Activated T-helper 1 cell treated with Interleukin-2 at 50 U/mL for 16 hours (primary cell): Measurements from ENCODE around the gene KLHDC8A.

ENCODE experiments used
- DNase-seq: peaks from one replicate; pipeline ENCODE4 v3.0.0-alpha.2; 2020; ENCODE audit warnings: low read depth

KLHDC8A gene

GRCh38 chr1:205344066-205344928, 12.4 kb downstream of the KLHDC8A start:
- DNase-seq: peak; percentile 13

GRCh38 chr1:205343431-205344065, 13.2 kb downstream of the KLHDC8A start:
- DNase-seq: no peak

GRCh38 chr1:205342986-205343385, 13.7 kb downstream of the KLHDC8A start:
- no peak for DNase-seq

DNA sequence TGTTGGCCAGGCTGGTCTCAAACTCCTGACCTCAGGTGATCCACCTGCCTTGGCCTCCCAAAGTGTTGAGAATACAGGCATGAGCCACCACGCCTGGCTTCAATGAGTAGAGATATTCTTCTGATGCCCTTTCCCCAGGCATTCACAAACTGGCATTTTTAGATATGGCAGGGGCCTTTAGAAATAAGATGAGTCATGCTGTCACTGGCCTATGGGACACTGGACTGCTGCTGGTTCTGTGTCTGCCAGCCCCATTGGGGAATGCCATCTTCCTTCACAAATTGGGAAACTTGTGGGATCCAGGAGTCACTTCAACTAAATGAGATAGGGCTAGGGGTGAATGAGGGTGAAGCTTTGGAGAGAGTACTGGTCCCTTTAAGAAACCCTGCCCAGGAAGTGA, 16.0 kb downstream of the KLHDC8A start:
- no peak for DNase-seq

- no peak for DNase-seq
Measured at GRCh38 chr1:205339717-205340116, 17.0 kb downstream of the KLHDC8A start.

DNA sequence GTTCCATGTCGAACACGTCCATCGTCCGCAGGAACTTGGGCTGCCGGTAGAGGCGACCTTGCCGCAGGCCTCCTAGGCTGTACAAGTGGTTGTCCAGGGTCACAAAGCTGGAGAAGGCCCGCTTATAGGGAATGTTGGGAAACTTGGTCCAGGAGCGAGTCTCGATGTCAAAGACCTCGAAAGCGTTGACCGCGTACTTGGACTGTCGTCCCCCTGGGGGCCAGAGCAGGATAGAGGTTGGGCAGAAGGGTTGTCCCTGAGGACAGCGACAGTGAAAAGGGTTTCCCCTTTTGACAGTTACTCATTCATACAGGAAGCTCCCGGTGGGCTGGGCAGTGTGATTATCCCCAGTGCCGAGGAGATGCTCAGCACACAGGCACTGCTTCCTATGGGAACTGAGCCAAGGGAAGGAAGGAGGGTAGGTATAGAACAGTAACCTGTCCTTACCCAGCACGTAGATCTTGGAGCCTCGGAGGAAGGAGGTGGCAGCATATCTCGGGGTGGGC, 17.5 kb downstream of the KLHDC8A start:
- DNase-seq: no peak

DNA sequence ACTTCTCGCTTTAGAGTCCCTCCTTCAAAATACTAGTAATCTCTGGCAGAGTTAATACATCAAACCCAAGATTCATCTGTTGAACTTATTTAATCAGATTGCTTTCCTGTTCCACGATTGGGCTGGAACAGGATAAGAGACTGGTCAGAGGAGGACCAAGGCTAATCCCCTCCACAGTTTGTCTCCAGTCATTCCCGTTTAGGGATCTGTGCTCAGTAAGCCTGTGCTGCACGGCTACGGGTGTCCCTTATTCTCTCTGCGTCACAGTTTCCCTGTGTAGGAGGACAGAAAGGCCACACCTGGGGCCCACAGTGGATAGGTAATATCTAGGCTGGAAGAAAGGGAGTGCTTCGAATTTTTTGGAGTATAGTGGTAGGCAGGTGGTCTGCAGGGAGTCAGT, 18.7 kb downstream of the KLHDC8A start:
- no peak for DNase-seq

DNA sequence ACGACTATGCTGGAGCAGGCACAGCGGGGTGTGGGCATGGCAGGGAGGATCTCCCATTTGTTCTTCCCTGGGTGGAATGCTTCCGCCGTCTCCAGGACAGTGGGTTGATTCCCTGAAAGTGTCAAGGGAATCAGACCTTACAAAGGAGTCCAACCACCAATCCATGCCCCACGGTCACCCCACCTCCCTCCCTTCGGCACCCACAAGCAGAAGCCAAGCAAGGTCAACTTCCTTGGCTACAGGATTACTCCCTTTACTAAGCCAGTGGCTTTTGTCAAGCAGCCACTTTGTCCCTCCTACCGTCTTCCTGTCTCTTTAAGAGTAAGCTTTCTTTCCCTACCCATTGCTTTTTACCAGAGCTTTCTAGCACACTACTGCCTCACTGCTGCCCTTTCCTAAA, 19.2 kb downstream of the KLHDC8A start:
- no peak for DNase-seq

DNA sequence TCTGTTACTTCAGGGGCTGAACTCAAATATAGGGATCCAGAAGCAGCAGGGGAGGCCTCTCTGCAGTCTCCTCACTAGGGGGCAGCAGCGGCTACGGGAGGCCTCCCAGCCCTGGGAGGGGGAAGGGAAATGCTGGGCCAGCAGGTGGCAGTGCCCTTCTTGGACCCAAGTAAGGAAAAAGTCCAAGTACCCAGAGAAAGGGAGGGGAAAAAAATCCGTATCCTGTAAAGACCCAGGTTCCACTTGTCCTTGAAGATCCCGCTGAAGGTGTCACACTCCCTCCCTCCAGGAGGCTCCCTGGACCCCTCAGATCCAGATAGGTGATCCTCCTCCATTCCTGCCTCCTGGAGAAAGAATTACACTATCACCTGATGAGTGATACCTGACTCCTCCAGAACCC, 21.0 kb downstream of the KLHDC8A start:
- DNase-seq: peak; percentile 56

GRCh38 chr1:205332015-205332791, 24.5 kb downstream of the KLHDC8A start:
- DNase-seq: no peak

- no peak for DNase-seq
Measured at GRCh38 chr1:205330150-205330549, 26.6 kb downstream of the KLHDC8A start.

- no peak for DNase-seq
Measured at GRCh38 chr1:205329719-205330118, 27.0 kb downstream of the KLHDC8A start.

DNA sequence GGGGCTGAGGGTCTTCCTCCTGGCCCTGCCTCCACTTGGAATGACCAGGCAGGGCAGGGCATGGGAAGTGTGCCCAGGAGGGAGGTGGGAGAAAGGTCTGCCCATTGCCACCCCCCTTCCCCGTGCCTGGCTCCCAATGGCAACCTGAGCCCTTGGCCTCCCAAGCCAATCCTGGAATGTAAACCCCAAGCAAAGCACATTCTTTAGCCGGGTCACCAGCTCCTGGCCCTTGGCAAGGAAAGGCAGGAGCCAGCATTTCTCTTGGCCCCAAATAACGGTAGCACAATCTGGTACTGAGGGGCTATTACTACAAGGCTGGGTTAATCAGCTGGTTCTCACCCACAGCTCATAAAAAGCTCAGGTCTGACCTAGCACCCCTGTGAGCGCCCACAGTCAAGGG, 28.2 kb downstream of the KLHDC8A start:
- DNase-seq: no peak

DNA sequence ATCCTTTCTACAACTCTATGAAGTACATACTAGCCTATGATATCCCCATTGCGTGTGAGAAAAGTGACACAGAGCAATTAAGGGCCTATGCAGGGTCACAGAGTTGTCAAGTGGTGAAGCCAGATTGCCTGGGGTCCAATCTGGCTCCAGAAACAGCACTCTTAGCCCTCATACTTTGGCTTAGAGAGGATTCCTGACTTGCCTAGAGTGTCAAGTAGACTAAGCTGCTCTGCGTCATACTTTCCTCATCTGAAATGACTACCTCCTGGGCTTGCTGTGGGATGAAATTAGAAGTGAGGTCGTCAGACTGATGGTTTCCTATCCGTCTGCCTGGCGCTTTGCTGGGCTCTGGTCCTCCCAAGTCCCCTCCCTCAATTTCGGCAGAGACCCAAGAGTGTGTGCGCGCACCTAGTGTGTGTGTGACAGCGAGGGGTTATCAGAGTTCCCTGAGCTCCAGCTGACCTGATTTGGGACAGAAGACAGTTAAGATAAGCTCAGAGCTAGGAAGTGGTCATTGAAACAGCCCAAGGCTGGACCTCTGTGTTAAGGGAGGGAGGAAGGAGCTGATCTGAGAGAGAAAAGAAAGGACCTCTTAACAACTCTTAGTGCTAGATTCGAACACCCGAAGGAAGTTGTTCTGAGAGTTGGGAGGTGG, 29.8 kb downstream of the KLHDC8A start:
- DNase-seq: no peak

DNA sequence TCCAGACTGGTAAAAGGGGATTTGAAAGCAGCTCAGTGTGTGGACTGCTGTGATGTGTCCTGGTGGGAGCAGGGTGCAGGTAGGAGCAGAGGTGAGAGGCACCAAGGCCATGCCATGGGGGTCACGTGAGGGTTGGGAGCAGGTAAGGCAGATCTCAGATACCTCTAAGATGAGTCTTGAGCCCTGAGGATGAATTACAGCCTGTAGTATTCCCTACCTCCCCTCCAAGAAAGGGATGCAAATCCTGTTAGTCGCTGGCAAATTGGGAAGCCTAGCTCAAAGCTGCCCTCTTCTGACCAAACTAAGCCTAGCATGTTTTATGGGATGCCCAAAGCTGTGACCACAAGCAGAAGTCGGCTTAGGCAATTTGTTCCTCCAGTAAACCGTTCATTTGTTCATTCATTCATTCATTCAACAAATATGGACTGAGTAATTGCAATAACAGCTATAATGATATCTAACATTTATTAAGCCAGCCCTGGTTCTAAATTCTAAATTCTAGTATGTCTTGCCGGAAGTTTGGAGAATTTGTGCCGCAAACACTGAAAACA, 31.3 kb downstream of the KLHDC8A start:
- no peak for DNase-seq

- DNase-seq: no peak
Measured at GRCh38 chr1:205324781-205325180, 31.9 kb downstream of the KLHDC8A start.

DNA sequence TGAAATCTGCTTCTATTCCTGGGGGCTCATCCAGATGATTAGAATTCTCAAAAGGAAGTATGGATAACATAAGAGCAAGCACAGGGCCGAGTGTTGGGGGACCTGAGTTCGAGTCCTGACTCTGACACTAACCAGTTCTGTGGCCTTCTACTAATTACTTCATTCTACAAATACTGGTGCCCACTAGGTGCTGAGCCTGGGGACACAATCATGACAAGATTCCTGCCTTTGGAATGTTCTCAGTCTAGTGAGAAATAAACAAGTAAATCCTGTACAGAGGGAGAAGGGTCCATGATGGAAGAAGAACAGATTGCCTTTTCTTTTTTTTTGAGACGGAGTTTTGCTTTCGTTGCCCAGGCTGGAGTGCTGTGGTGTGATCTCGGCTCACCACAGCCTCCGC, 32.9 kb downstream of the KLHDC8A start:
- no peak for DNase-seq

GRCh38 chr1:205321959-205322283, 34.8 kb downstream of the KLHDC8A start:
- DNase-seq: no peak

DNA sequence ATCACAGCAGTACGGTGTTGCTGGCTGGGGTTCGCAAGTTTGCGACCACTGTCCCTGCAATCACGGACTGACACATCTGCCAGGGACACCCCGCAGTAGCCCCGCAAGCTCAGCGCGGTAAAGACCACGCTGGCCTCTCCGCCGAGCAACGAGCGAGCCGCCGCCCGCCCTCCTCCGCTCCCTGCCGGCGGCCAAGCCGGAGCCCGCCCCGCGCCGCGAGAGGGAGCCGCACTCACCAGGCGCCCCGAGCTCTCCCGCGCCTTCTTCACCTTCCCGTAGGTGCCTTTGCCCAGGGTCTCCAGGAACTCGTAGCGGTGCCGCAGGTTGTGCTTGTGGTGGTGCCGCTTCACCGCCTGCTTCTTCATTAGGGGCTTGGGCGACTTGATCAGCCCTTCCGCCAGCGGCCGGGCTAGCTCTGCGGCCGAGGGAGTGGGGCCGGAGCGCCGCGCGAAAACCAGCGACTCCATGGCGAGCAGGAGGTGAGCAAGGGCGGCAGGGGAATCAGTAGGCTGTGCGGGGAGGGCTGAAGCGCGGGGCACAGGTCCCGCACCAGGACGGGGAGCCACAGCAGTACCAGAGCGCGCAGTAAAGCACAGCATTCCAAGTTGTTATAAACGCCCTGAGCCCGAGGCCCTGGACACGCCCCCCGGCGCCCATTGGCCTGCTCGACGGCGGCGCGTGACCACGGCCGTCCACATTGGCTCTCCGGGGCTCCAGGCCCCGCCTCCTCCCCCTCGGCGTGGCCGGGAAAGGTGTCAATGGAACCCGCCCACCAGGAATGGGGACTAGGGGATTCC, 35.4 kb downstream of the KLHDC8A start, which contains the start of gene NUAK2:
TSS of gene NUAK2 (minus strand) at position 584 of the 797 bp plus-strand sequence. CDS start at position 467, 117 bp downstream.
- peak; percentile 78 for DNase-seq

GRCh38 chr1:205319081-205320018, 37.4 kb downstream of the KLHDC8A start:
- DNase-seq: peak; percentile 16
